Measurements from ENCODE around the gene CUL5. TPM values are rescaled to one million over a fixed set of nuclear protein-coding genes. Genes with fewer than 3 reads are reported as not detected.

Gene CUL5
- total RNA-seq, 1 experiment from 2014 or later = 37.0 TPM

GRCh38 chr11:108037636-108038035, 28.9 kb downstream of the CUL5 start:
- Histone ChIP-seq H3K9ac (ENCODE audit: low read length) (no peak overlapping the region), H3K4me3 (ENCODE audit: low read length) (no peak overlapping the region), H3K79me2 (ENCODE audit: low read length) (peaks cover 16% of the 10 kb centered on the region), H3K9me3 (ENCODE audit: low read length) (no peaks in the 10 kb centered on the region), H3K36me3 (ENCODE audit: low read depth, low read length) (peaks cover 29% of the 10 kb centered on the region; the same call in 1 of the 2 replicates), H4K20me1 (ENCODE audit: low read length) (peaks cover 7% of the 10 kb centered on the region; the same call in 1 of the 2 replicates), H3K4me2 (ENCODE audit: low read length) (no peak overlapping the region), H2AFZ (ENCODE audit: low read length) (no peak overlapping the region), H3F3A (ENCODE audit: low read length, unreplicated experiment) (no peaks in the 10 kb centered on the region), H3K27me3 (ENCODE audit: low read length) (no peaks in the 10 kb centered on the region), H3K27ac (ENCODE audit: low read length) (no peak overlapping the region), H3K4me1 (ENCODE audit: insufficient read depth, low read length) (no peaks in the 10 kb centered on the region), H3K9me2 (replicated peaks; ENCODE audit: low read length) (no peaks in the 10 kb centered on the region)
- ATAC-seq = no peak
- CTCF ChIA-PET = no interaction called here
- DNase-seq = no peak
- no TSS peak for BruUV-seq (replicated peaks)
- no peak for TF ChIP-seq EZH2phosphoT487 (IDR thresholded peaks at IDR 0.05; ENCODE audit: borderline replicate concordance, low read length)
- no peak for TF ChIP-seq CTCF (conservative IDR thresholded peaks at IDR 0.05; ENCODE audit: low read depth, low read length)
- TF ChIP-seq EZH2 (IDR thresholded peaks at IDR 0.05; ENCODE audit: low read length, unreplicated experiment) = no peak
- intact Hi-C loops (cut with micrococcal nuclease) = no loop called here
- POLR2A ChIA-PET (ENCODE audit: unreplicated experiment) = no interaction called here

- intact Hi-C loops (cut with micrococcal nuclease) = no loop called here
- BruUV-seq (replicated peaks) = no TSS peak
These were observed 39.6 kb downstream of the CUL5 start for GRCh38 chr11:108048269-108048668.

More at GRCh38 chr11:108048269-108048668, 39.6 kb downstream of the CUL5 start:
- Histone ChIP-seq H3F3A (ENCODE audit: low read length, unreplicated experiment) (no peaks in the 10 kb centered on the region), H2AFZ (ENCODE audit: low read length) (no peak overlapping the region), H3K4me3 (ENCODE audit: low read length) (no peak overlapping the region), H3K27ac (ENCODE audit: low read length) (no peak overlapping the region), H3K9me2 (replicated peaks; ENCODE audit: low read length) (no peaks in the 10 kb centered on the region), H3K79me2 (ENCODE audit: low read length) (no peaks in the 10 kb centered on the region), H3K4me1 (ENCODE audit: insufficient read depth, low read length) (no peaks in the 10 kb centered on the region), H3K9me3 (ENCODE audit: low read length) (no peaks in the 10 kb centered on the region), H4K20me1 (ENCODE audit: low read length) (no peaks in the 10 kb centered on the region), H3K27me3 (ENCODE audit: low read length) (no peaks in the 10 kb centered on the region), H3K9ac (ENCODE audit: low read length) (no peak overlapping the region), H3K4me2 (ENCODE audit: low read length) (no peak overlapping the region), H3K36me3 (ENCODE audit: low read depth, low read length) (peaks cover 14% of the 10 kb centered on the region; the same call in 1 of the 2 replicates)
- ATAC-seq (no peak), DNase-seq (no peak)
- CTCF ChIA-PET = no interaction called here
- POLR2A ChIA-PET (ENCODE audit: unreplicated experiment) = no interaction called here
- no peak for TF ChIP-seq EZH2 (IDR thresholded peaks at IDR 0.05; ENCODE audit: low read length, unreplicated experiment)
- no peak for TF ChIP-seq EZH2phosphoT487 (IDR thresholded peaks at IDR 0.05; ENCODE audit: borderline replicate concordance, low read length)
- no peak for TF ChIP-seq CTCF (conservative IDR thresholded peaks at IDR 0.05; ENCODE audit: low read depth, low read length)

Data from PC-3 (cell line).